Inflammatory macrophage (primary cell): ENCODE results near the gene NR2F1.

Experiments
- DNase-seq, 2 donors: peaks; one replicate each; pipeline ENCODE4 v3.0.0-alpha.2; 2020 to 2022

NR2F1 gene

GRCh38 chr5:93604644-93605515 lies 21.9 kb downstream of the NR2F1 start:
- no peak for DNase-seq

GRCh38 chr5:93606382-93606752 lies 23.3 kb downstream of the NR2F1 start:
- DNase-seq: no peak

- DNase-seq: peak; percentile 37 to 39
Observed at GRCh38 chr5:93607367-93608258, 24.6 kb downstream of the NR2F1 start.

- DNase-seq: no peak
Observed at GRCh38 chr5:93608855-93609254, 25.8 kb downstream of the NR2F1 start.

GRCh38 chr5:93609762-93610161 lies 26.7 kb downstream of the NR2F1 start:
- no peak for DNase-seq

- DNase-seq: no peak
Observed at GRCh38 chr5:93610581-93611272, 27.7 kb downstream of the NR2F1 start.

- DNase-seq: no peak
Observed at GRCh38 chr5:93611273-93611975, 28.4 kb downstream of the NR2F1 start.

GRCh38 chr5:93611976-93612854 lies 29.2 kb downstream of the NR2F1 start:
- peak in 1 of 2 donors; percentile 4 for DNase-seq

GRCh38 chr5:93612855-93613243 lies 29.8 kb downstream of the NR2F1 start:
- DNase-seq: no peak

- DNase-seq: no peak
Observed at GRCh38 chr5:93616538-93617174, 33.6 kb downstream of the NR2F1 start.

- DNase-seq: peak; percentile 50 to 70
Observed at GRCh38 chr5:93620487-93621326, 37.7 kb downstream of the NR2F1 start.

- DNase-seq: no peak
Observed at GRCh38 chr5:93621327-93621798, 38.3 kb downstream of the NR2F1 start.

GRCh38 chr5:93622240-93622885 lies 39.3 kb downstream of the NR2F1 start:
- DNase-seq: no peak

- DNase-seq: no peak
Observed at GRCh38 chr5:93623153-93623552, 40.1 kb downstream of the NR2F1 start.

- DNase-seq: no peak
Observed at GRCh38 chr5:93626801-93627200, 43.8 kb downstream of the NR2F1 start.

GRCh38 chr5:93632327-93632726 lies 49.3 kb downstream of the NR2F1 start:
- no peak for DNase-seq

- DNase-seq: no peak
Observed at GRCh38 chr5:93635991-93636390, 53.0 kb downstream of the NR2F1 start.

GRCh38 chr5:93636837-93637236 lies 53.8 kb downstream of the NR2F1 start:
- DNase-seq: no peak

- DNase-seq: no peak
Observed at GRCh38 chr5:93637697-93638096, 54.7 kb downstream of the NR2F1 start.
